A204.1 (cell line): ENCODE measurements around the gene MORC1.
"Not testable (repeated sequence)": the region's sequence is repeated elsewhere in the genome, so short reads cannot be mapped to it uniquely, and the experiment has no call there.

ENCODE experiments used
- FAIRE-seq: peaks from 2 replicates; lab custom pipeline; 2012; peaks lifted over from hg19 to GRCh38; lab: Jason Lieb, UNC

MORC1 gene, protein sequence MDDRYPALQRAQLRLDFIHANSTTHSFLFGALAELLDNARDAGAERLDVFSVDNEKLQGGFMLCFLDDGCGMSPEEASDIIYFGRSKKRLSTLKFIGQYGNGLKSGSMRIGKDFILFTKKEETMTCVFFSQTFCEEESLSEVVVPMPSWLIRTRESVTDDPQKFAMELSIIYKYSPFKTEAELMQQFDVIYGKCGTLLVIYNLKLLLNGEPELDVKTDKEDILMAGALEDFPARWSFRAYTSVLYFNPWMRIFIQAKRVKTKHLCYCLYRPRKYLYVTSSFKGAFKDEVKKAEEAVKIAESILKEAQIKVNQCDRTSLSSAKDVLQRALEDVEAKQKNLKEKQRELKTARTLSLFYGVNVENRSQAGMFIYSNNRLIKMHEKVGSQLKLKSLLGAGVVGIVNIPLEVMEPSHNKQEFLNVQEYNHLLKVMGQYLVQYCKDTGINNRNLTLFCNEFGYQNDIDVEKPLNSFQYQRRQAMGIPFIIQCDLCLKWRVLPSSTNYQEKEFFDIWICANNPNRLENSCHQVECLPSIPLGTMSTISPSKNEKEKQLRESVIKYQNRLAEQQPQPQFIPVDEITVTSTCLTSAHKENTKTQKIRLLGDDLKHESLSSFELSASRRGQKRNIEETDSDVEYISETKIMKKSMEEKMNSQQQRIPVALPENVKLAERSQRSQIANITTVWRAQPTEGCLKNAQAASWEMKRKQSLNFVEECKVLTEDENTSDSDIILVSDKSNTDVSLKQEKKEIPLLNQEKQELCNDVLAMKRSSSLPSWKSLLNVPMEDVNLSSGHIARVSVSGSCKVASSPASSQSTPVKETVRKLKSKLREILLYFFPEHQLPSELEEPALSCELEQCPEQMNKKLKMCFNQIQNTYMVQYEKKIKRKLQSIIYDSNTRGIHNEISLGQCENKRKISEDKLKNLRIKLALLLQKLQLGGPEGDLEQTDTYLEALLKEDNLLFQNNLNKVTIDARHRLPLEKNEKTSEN

DNA sequence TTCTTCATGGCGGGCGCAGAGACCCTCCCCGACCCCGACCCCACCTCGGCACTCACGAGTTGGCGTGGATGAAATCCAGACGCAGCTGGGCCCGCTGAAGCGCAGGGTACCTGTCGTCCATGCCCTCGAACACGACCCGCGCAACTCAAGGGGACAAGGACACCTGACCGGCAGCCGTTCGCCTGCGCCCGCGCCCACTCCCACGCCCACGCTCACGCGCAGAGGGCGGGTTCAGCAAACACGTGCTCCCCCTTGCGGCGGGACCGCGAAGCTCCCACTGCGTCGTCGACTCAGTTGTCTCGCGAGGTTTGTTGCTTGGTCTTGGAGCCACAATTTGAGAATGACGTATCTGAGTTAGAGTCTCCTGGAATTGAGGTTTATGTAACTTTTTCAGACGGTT lies at the start of gene MORC1:
MORC1 (minus strand) TSS at position 196 of the 400 bp plus-strand sequence; CDS start at position 121, 75 bp downstream.
- FAIRE-seq, result no peak

DNA sequence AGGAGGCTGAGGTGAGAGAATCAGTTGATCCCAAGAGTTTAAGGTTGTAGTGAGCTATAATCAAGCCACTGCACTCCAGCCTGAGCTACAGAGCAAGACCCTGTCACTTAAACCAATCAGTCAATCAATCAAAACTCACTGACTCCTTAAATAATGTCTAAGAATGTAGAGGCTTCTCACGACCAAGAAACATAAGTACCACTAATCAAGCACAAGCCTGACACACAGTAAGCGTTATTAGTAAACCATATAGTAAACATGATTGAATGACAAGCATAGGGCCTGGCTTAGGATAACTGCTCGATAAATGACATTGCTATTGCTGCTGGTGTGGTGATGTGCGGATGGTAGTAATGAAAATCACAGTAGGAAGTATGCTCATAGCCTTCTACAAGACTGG lies 48.0 kb upstream of the MORC1 start:
- no peak for FAIRE-seq

DNA sequence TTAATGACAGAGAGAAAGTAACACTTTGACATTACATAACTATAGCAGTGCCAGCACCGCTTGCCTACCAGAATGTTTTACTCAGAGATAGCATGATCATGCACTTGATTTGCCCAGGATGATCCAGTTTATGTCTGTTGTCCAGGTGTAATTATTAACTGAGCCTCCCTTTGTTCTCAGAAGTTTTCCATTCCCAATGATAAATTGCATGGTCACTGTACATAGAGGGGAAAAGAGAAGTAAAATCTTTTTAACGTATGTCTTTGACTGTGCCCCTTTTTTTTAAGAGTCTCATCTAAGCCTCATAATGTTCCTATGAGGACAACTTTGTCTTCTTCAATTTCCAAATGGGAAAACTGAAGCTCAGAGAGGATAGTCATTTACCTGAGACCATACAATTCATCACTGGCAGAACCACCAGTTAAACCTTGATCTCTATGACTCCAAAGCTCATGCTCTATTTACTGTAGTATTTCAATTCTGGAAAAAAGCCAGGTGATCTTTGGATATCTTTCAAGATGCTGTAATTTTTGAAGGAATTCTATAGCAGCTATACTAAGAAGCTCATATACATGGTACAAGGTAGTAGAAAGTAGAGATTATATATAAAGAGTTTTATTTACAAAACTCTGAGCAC lies 43.7 kb upstream of the MORC1 start:
- no peak for FAIRE-seq

DNA sequence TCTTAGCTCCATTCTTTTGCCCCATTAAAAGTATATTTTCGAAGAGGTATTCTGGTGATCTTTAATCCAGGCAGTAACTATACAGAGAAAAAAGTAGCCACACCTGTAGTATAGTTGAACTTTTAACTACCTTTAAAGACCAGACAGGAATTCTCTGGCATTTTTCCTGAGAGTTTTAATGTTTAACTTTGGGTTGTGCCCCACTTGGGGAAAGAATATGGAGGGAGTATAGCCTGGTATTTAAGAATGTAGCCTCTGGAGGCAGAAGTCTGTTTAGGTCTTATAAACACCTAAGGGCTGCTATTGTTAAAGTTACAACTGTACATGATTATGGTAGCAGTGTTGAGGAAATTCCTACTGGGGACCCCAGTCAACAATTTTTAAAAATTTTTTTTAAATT lies 37.9 kb upstream of the MORC1 start:
- FAIRE-seq, result no peak

DNA sequence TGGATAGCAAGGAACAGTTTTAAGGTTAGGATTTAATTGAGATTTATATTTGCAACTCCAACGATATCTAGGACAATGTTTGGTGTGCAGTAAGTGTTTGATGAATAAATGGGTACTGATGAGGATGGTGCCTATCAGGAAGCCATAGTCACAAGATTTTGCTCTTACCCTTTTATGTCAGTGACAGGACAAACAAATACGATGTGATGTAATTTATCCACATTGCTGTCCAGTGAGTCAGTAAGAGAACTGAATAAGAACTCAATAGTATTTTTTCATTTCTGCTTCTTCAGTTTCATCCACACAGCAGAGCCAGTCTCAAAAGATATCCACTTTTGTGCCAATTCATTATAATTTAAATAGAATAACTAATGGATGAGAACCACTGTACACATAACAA lies 37.0 kb upstream of the MORC1 start:
- no peak for FAIRE-seq

DNA sequence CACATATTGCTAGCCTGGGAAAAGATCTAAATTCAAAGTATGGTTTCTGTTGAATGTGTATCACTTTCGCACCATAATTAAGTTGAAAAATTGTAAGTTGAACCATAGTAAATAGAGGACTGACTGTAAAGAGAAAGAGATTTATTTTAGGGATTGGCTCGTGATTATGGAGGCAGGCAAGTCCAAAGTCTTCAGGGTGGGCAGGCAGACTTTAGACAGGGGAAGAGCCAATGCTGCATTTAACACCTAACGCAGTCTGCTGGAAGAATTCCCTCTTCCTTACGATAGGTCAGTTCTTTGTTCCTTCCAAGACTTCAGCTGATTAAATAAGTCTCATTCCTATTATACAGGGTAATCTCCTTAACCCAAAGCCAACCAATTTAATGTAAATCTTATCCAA lies 34.4 kb upstream of the MORC1 start:
- no peak for FAIRE-seq

DNA sequence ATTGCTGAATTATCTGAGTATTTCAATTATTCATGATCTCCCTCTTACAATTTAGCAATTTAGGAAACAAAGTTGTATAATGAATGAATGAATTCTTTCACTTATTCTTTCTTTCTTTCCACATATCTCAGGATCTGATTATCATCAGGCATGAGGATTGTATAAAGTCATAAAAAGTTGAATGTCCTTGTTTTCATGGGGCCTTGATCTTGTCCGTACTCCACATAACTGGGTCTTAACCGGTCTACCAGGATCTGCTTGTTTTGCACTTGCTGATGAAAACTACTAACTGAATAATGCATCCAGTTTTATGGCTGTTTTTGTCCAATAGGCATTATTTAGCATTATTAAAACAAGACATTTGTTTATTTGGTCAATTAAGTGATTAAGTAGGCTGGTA lies 31.1 kb upstream of the MORC1 start:
- no peak for FAIRE-seq

DNA sequence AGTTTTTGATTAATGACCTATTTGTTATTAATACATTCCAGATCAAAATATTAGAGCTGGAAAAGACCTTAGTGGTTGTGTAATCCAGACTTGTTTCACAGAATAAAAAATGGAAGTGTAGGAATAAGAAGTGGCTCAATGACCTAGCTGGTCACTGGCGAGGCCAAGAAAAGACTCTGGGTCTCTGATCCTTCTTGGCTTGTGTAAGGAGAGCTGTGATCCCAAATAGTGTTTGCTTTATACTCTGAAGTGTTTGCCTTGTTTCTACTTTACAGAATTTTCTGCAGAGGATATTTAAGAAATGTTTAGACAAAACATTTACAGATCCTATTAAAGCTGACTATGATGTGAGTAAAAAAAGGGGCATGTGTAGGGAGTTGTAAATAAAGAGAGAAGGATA lies 25.7 kb upstream of the MORC1 start:
- FAIRE-seq, result no peak

DNA sequence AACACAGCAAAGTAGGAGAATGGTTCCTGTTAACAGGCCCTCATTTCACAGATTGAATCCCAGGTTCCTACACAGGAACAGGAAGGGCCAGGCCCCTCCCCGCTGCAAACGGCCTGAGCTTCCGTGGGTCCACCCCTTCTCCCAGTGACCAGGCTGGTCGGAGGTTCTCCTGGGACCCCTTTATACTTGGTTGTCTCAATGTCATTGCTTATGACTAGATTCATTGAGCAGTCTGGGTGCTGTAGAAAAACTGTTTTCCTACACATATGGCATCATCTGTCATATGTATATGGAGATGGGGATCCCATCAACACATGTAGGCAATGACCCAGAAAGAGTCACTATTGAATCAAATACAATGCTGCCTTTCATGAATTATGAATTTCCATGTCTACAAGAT lies 22.4 kb upstream of the MORC1 start:
- FAIRE-seq, result no peak

DNA sequence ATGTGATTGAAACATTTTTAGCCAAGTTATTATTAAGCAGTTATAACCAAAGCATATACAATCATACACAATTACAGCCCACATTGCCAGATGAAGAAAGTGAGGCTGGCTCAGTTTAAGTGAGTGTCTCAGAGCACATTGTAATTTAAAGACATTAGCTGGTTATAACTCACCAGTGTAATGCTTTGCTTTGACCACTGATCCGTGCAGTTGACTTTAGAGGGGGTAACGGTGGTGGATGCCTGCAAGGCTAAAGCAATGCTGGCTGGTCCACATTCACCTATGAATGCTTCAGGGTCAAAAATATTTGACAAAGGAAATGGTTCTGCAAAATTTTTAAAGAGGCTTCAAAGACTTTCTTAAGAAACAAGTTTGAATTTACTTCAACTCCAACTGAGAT lies 19.8 kb upstream of the MORC1 start:
- no peak for FAIRE-seq

DNA sequence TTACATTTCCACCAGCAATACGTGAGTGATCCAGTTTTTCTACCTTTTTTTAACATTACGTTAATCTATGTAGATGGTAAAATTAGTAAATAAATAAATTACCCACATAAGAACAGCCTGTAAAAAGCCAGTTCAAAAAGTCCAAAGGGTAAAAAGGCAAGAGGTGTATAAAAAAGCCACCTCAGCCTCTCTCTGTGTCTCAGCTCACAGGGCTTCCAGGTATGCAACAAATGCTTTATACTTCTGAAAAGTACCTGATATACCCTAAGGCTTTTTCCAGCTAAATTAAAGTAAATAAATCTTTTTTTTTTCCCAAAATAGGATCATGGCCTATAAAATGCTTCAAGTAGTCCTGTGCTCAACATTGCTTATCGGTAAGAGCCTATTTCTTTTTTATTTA lies 18.6 kb upstream of the MORC1 start, which contains the start of gene C3orf85:
C3orf85 (plus strand) TSS at position 197 of the 400 bp plus-strand sequence; CDS start at position 326, 129 bp downstream.
- no peak for FAIRE-seq

DNA sequence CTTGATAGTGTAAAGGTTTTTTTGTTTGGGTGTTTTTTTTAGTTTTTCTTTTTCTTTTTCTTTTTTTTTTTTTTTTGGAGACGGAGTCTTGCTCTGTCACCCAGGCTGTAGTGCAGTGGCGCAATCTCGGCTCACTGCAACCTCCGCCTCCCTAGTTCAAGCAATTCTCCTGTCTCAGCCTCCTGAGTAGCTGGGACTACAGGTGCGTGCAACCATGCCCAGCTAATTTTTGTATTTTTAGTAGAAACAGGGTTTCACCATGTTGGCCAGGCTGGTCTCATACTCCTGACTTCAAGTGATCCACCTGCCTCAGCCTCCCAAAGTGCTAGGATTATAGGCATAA lies 15.5 kb upstream of the MORC1 start:
- not testable (repeated sequence) for FAIRE-seq

DNA sequence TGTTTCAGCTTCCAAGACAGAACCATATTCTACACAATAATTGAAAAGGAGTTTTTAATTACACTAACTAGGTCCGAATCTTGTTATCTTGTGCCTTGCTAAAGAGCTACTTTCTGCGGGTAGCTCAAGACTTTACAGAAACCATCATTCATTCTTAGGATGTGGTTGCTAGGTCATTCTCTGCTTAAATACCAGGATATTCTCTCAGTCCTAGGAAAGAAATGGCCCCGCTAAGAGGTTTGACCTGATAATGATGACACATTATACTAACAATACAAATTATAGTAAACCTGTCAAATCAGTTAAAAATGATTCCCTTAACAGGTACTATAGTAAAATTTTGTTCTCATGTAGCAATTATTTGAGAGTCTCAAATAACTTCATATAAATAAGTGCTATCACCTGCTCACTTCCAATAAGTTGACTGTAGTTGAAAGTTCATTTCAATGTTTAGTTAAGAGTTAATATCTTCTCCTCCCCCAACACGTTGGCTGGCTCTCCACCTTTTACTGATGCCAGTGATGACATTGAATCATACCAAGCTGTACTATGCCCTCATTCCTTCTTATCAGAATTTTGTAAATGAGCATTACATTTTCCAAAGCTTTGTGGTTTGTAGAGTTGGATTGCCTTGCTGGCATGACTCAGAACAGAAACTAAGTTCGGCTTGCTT lies 15.0 kb upstream of the MORC1 start:
- FAIRE-seq, result no peak

DNA sequence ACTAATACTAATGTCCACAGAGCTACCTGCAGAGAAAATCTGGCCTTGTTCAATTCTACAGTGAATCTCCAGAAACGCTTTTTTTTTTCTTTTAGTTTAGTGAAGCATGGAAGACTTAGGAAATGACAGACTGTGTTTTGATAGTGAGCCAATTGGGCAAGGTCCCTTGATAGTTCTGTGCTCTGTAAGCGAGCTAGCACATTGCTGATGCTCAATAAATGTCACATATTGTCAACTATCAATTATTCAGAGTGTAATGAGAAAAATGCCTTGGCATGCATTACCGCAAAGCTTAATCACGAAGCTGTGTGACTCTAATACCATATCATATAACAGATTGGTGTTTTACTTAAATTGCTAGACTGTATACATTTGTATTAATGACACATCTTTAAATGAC lies 13.3 kb upstream of the MORC1 start:
- FAIRE-seq, result no peak

DNA sequence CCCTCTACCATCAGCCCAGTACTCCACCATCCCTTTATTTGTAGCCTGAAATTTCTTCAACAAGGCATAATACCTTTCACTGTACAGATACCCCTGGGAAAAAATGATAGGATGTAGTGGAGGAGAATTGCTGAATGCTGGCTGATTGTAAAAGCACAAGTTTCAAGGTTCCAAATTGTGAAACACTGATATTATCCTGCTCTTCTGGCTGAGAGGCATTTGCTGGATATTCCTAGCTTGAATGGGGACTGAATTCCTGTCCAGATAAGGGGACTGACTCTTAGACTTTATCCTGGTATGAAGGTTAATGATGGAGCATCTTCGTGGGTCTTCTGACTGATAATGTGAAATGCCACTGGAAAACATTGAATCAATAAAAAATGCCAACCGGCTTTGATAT lies 9.6 kb upstream of the MORC1 start:
- no peak for FAIRE-seq

DNA sequence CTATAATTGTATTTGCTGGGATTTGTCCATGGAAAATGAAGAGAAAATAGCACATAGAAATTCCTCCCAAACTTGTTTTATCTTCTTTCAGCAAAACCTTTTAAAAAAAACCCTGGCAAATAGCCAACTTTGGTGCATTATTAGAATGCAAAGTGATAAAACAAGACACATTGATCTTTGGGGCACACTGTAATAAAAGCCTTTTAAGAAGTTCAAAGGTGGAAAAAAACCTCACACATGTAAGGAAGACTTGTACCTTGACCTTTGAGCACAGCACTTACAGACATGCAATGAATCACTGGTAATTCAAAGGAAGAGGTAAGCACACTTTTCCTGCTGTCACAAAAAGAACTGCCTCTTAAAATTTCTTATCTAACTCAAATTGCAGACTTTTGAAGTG lies 8.0 kb upstream of the MORC1 start:
- no peak for FAIRE-seq

DNA sequence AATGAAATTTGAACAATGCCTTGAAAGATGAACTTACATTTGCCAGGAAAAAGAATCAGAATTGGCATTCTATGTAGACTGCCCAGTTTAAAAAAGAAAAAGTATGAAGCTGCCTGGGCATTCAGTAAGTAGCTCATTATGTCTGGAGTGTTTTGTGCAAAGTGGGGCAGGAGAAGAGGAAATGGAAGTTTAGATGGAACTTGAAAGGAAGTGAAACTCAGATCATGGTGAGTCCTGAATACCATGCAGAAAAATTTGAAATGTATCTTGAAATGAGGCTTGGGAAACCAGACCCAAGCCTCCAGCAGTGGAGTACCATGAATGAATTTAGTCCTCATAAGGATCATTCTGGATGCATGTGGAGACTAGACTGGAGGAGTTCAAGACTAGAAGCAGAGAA lies 4.8 kb upstream of the MORC1 start:
- FAIRE-seq, result no peak

DNA sequence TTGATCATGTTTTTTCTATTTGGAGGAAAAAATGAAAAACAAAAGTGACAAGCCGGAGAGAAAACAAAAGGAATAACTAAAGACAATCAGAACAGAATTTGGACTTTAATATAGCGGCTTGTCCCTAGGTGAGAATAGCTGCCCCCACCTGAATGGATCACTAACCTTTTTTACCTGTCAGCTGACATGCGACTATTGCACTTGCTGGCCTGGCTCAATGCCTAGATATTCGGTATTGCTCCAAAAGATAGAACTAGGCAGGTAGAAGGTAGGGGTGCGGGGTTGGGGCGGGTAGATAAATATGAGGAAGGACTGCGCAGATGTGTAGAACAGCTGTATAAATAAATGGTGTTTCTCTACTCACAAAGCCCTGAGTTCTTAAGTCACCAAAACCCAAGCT lies 650 bp upstream of the MORC1 start:
- FAIRE-seq, result no peak

DNA sequence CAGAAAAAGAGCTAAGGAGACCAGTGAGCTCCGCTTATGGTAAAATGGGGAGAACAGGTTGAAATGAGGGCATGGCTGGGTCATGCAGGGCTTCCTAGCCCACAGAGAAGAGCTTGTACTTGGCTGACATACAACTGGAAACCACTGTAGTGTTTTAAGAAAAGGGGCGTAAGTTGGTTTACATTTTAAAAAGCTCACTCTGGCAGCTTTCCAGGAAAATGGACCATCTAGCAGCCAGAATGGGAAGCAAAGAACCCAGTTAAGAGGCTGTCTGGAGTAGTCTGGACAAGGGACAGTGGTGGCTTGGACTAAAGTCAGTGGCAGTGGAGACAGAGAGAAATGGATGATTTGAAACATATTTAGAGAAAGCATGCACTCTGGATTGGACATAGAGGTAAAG lies 1.9 kb downstream of the MORC1 start:
- no peak for FAIRE-seq

DNA sequence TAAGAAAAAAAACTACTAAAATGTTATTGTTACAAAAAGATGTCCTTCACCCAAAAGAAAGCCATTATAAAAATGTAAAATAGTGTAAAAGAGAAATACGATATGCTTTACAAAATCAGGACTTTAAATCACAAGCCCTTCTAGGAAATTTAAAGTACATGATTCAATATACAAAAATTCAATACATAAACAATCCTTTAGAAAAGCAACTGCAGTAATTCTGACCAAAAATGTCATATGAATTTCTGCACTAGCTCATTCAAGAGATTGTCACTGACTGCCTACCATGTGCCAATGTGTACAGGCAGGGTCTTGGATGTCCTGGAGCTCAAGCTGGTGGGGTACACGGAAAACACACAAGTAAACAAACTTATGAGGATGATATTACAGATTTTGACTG lies 2.5 kb downstream of the MORC1 start:
- FAIRE-seq, result no peak

DNA sequence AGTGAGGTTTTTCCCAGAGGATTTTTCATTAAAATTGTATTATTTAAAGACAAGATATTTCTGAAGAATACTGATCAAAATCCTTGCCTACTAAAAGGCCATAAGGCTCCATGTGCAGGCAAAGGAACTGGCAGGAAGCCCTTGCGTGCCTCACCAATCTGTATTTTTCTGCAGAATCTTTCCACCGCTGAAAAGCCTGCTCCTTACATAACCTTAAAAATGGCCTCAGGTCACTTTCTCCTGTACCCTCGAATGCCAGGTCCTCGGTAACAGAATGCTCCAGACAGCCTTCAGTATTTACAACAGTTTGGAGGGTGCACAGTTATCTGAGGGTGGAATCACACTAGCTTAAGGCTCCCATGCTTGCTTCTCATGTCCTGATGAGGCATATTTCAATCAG lies 3.2 kb downstream of the MORC1 start:
- FAIRE-seq, result no peak
